Measurements from ENCODE around the gene CRY1. TPM values are rescaled to one million over a fixed set of nuclear protein-coding genes. Genes with fewer than 3 reads are reported as not detected.
A peak's percentile ranks its signal among the peaks of the same experiment; 100 is the strongest.

Gene CRY1
- total and polyA plus RNA-seq, 9 of the 15 experiments (the other 6 are each of a cell fraction or from before 2014, with no cell fraction given), result 8.7 to 33.3 (median 25.2) TPM

DNA sequence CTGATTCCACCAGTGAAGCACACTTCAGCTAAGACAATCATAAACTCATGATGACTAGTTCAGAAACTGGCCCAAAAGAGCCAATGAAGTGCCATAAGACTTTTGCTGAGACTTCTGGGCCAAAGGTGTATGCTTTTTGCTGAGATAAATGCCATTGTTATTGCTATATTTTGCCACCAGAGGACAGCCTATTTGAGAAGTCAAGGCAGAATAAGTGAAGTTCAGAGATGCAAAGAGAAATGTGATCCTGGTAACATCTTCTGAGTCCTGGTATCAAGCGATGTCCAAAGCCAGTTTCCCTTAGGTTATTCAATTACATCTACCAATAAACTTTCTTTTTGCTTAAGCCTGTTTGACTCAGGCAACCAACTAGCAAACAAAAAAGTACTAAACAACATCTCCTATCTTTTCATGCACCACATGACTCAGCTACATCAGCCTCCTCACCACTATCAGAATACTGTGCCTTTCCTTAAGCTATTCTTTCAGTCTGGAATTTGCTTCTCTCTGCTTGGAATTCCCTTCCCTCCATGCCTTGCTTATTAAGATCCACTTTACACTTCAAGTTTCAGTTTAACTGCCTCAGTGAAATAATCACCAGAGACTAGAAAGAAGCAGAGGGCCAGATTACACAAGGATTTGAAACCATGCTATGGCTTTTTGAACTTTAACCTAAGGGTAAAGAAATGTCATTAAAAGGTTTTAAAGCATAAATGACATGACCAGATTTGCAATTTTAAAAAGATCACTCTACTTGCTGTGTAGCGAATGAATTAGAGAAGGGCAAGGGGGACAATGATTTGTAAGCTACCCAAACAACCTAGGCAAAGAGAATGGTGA is 14.0 kb downstream of the CRY1 start (continued):
- TF ChIP-seq, protein P1, sequence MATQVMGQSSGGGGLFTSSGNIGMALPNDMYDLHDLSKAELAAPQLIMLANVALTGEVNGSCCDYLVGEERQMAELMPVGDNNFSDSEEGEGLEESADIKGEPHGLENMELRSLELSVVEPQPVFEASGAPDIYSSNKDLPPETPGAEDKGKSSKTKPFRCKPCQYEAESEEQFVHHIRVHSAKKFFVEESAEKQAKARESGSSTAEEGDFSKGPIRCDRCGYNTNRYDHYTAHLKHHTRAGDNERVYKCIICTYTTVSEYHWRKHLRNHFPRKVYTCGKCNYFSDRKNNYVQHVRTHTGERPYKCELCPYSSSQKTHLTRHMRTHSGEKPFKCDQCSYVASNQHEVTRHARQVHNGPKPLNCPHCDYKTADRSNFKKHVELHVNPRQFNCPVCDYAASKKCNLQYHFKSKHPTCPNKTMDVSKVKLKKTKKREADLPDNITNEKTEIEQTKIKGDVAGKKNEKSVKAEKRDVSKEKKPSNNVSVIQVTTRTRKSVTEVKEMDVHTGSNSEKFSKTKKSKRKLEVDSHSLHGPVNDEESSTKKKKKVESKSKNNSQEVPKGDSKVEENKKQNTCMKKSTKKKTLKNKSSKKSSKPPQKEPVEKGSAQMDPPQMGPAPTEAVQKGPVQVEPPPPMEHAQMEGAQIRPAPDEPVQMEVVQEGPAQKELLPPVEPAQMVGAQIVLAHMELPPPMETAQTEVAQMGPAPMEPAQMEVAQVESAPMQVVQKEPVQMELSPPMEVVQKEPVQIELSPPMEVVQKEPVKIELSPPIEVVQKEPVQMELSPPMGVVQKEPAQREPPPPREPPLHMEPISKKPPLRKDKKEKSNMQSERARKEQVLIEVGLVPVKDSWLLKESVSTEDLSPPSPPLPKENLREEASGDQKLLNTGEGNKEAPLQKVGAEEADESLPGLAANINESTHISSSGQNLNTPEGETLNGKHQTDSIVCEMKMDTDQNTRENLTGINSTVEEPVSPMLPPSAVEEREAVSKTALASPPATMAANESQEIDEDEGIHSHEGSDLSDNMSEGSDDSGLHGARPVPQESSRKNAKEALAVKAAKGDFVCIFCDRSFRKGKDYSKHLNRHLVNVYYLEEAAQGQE (IDR thresholded peaks at IDR 0.05; ENCODE audit: borderline replicate concordance), result no peak; the same call in 1 of the 2 replicates
- TF ChIP-seq, protein P1 (CRISPR knock-in tag; IDR thresholded peaks at IDR 0.05; ENCODE audit: low read depth), result no peak
- TF ChIP-seq ZNF24 (IDR thresholded peaks at IDR 0.05), result peak; percentile 84
- TF ChIP-seq KDM5B (IDR thresholded peaks at IDR 0.05; ENCODE audit: insufficient replicate concordance, low read depth, low read length), result no peak
- TF ChIP-seq, protein P2, sequence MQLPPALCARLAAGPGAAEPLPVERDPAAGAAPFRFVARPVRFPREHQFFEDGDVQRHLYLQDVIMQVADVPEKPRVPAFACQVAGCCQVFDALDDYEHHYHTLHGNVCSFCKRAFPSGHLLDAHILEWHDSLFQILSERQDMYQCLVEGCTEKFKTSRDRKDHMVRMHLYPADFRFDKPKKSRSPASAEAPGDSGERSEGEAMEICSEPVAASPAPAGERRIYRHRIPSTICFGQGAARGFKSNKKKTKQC (CRISPR knock-in tag; IDR thresholded peaks at IDR 0.05), result no peak
- peak; percentile 68 for TF ChIP-seq MAFG (tag; conservative IDR thresholded peaks at IDR 0.05)
- no peak for TF ChIP-seq NCOA2 (IDR thresholded peaks at IDR 0.05; ENCODE audit: partially characterized antibody in 2 of 2)
- TF ChIP-seq KLF13 (tag; IDR thresholded peaks at IDR 0.05; ENCODE audit: borderline replicate concordance, low read depth), result no peak
- no peak for TF ChIP-seq ERF (CRISPR knock-in tag; IDR thresholded peaks at IDR 0.05)
- TF ChIP-seq, protein P3, sequence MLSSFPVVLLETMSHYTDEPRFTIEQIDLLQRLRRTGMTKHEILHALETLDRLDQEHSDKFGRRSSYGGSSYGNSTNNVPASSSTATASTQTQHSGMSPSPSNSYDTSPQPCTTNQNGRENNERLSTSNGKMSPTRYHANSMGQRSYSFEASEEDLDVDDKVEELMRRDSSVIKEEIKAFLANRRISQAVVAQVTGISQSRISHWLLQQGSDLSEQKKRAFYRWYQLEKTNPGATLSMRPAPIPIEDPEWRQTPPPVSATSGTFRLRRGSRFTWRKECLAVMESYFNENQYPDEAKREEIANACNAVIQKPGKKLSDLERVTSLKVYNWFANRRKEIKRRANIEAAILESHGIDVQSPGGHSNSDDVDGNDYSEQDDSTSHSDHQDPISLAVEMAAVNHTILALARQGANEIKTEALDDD (IDR thresholded peaks at IDR 0.05), result peak; percentile 71
- TF ChIP-seq ZNF764 (CRISPR knock-in tag; IDR thresholded peaks at IDR 0.05; ENCODE audit: low read depth), result no peak
- TF ChIP-seq, protein P4, sequence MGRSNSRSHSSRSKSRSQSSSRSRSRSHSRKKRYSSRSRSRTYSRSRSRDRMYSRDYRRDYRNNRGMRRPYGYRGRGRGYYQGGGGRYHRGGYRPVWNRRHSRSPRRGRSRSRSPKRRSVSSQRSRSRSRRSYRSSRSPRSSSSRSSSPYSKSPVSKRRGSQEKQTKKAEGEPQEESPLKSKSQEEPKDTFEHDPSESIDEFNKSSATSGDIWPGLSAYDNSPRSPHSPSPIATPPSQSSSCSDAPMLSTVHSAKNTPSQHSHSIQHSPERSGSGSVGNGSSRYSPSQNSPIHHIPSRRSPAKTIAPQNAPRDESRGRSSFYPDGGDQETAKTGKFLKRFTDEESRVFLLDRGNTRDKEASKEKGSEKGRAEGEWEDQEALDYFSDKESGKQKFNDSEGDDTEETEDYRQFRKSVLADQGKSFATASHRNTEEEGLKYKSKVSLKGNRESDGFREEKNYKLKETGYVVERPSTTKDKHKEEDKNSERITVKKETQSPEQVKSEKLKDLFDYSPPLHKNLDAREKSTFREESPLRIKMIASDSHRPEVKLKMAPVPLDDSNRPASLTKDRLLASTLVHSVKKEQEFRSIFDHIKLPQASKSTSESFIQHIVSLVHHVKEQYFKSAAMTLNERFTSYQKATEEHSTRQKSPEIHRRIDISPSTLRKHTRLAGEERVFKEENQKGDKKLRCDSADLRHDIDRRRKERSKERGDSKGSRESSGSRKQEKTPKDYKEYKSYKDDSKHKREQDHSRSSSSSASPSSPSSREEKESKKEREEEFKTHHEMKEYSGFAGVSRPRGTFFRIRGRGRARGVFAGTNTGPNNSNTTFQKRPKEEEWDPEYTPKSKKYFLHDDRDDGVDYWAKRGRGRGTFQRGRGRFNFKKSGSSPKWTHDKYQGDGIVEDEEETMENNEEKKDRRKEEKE (IDR thresholded peaks at IDR 0.05; ENCODE audit: borderline replicate concordance in 1 of 2, control insufficient read depth in 1 of 2, low read depth in 2 of 2, low read length in 1 of 2), result no peak
- TF ChIP-seq, protein P5, sequence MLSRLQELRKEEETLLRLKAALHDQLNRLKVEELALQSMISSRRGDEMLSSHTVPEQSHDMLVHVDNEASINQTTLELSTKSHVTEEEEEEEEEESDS (CRISPR knock-in tag; IDR thresholded peaks at IDR 0.05), result no peak
- no peak for TF ChIP-seq SMARCE1 (IDR thresholded peaks at IDR 0.05)

Data from K562 (cell line).